Thoracic aorta (tissue), 2 donors: ENCODE data around the gene TAF12. TPM values are rescaled to one million over a fixed set of nuclear protein-coding genes. Genes with fewer than 3 reads are reported as not detected.
"Not testable (repeated sequence)": the region's sequence is repeated elsewhere in the genome, so short reads cannot be mapped to it uniquely, and the experiment has no call there.

Experiments used
- ATAC-seq: fragments of 150-250 bp; one replicate; pipeline ENCODE4 v1.8.0; 2017; ENCODE audit warnings: low read depth; ENCODE audit not compliant: insufficient number of reproducible peaks, low FRiP score
- DNase-seq: peaks from one replicate; pipeline ENCODE4 v3.0.0-alpha.2; 2020; ENCODE audit warnings: low spot score
- H3K27ac ChIP-seq, 2 donors: fragments of 200-600 bp; sonication (generic); 1 replicate in 1 of 2; 2 replicates in 1 of 2; pipeline ENCODE4 v1.5.1; 2016; ENCODE audit warnings: mild to moderate bottlenecking in 2 of 2, moderate library complexity in 2 of 2
- H3K27me3 ChIP-seq: fragments of 200-600 bp; sonication (generic); replicated peaks from 2 replicates; pipeline ENCODE4 v1.6.0; 2016; ENCODE audit warnings: mild to moderate bottlenecking; ENCODE audit not compliant: insufficient read depth
- H3K36me3 ChIP-seq: fragments of 200-600 bp; sonication (generic); one replicate; pipeline ENCODE4 v1.5.1; 2016
- H3K4me1 ChIP-seq, 2 donors: fragments of 200-600 bp; sonication (generic); 1 replicate in 1 of 2; 2 replicates in 1 of 2; pipeline versions ENCODE4 v1.5.1 to v1.6.0; 2016; ENCODE audit warnings: low read depth in 2 of 2, mild to moderate bottlenecking in 1 of 2; ENCODE audit not compliant: control insufficient read depth in 1 of 2
- H3K4me3 ChIP-seq: fragments of 200-600 bp; sonication (generic); 2 replicates; pipeline ENCODE4 v1.5.1; 2016; ENCODE audit warnings: mild to moderate bottlenecking
- H3K9me3 ChIP-seq: fragments of 200-600 bp; sonication (generic); 2 replicates; pipeline ENCODE4 v1.5.1; 2016
- CTCF ChIP-seq: fragments of 200-600 bp; sonication (generic); IDR thresholded peaks from one replicate; pipeline ENCODE4 v1.5.1; 2019; ENCODE audit warnings: antibody characterized with exemption
- total RNA-seq, 2 donors: library from RNA; depleted of rRNA; stranded (reverse); fragments of >200 nt; gene quantifications; one replicate each; pipeline versions ENCODE4 v1.1.0 to v1.2.3, GENCODE V29; 2016

The TAF12 gene
- total RNA-seq, 2 donors from 2014 or later = 11.7 to 17.2 TPM

GRCh38 chr1:28606771-28607170 lies 36.1 kb downstream of the TAF12 start:
- H3K9me3 ChIP-seq = no peaks in the 10 kb centered on the region
- peaks cover 47% of the 10 kb centered on the region for H3K36me3 ChIP-seq
- H3K27me3 ChIP-seq = no peaks in the 10 kb centered on the region
- TF ChIP-seq CTCF = no peak
- H3K4me1 ChIP-seq = peaks cover 3 to 8% of the 10 kb centered on the region in 2 donors
- no peak for ATAC-seq
- DNase-seq = no peak
- no peak overlapping the region for H3K4me3 ChIP-seq
- H3K27ac ChIP-seq = no peak overlapping the region

- Histone ChIP-seq H3K4me1 (peaks cover 3 to 15% of the 10 kb centered on the region in 2 donors), H3K27ac (no peak overlapping the region), H3K36me3 (peaks cover 41% of the 10 kb centered on the region), H3K4me3 (no peak overlapping the region), H3K27me3 (no peaks in the 10 kb centered on the region), H3K9me3 (no peaks in the 10 kb centered on the region)
- TF ChIP-seq CTCF = no peak
- DNase-seq = no peak
- no peak for ATAC-seq
Measured at GRCh38 chr1:28604962-28605361, 37.9 kb downstream of the TAF12 start.

DNA sequence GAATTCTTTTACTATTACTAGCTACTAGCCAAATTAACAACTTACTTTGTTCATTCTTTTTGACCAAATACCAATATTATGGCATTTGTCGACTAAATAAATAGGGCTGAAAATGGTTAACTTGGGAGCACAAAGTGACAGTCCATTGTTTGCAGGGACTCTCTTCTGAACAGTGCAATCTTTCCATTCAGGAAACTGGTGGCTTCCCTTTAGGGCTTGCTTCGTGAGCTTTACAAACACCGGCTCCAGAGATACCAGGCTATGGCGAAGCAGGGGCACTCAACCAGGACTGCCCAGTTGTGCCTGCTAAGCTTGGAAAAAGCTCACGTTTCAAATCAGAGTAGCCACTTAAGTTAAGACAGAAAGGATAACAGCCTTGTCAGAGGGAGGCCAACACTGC lies 38.5 kb downstream of the TAF12 start:
- Histone ChIP-seq H3K36me3 (peaks cover 41% of the 10 kb centered on the region), H3K4me1 (peaks cover 3 to 15% of the 10 kb centered on the region in 2 donors), H3K27me3 (no peaks in the 10 kb centered on the region), H3K27ac (no peak overlapping the region), H3K9me3 (no peaks in the 10 kb centered on the region), H3K4me3 (no peak overlapping the region)
- DNase-seq (no peak), ATAC-seq (no peak)
- TF ChIP-seq CTCF = no peak

DNA sequence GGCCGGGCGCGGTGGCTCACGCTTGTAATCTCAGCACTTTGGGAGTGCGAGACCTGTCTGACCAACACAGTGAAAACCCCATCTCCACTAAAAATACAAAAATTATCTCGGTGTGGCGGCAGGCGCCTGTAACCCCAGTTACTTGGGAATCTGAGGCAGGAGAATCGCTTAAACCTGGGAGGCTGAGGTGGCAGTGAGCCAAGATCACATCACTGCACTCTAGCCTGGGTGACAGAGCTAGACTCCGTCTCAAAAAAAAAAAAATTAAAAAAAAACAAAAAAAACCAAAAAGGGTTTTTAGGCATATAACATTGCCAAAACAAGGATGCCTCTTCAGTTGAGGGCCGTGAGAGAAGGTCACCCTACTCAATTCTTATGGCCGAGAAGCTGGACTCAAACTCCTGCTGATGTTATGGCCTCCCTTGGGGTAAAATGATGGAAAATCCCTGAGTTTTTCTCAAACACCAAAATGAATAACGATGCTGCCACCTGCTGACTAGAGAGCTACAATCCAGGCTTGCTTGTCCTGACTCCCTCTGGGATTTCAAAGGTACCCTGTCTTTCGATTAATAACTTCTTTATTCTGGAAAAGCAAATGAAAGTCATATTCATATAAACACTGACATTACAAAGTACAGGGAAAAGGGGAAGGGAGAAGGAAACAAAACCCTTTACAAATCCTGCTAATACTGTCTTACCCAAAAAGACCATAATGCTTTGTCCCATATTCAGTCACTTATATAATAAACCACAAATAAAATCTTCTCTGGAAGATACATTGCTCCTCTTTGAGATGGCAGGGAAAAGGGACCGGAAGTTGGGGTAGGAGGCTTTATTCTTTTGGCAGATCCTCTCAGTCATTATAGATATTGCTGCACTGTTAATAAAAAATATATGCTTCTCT lies 40.1 kb downstream of the TAF12 start:
- peak; percentile 54 for TF ChIP-seq CTCF
- peak overlapping the region; percentile 10 to 48 for H3K27ac ChIP-seq

GRCh38 chr1:28601696-28602095 lies 41.2 kb downstream of the TAF12 start:
- no peak for TF ChIP-seq CTCF
- Histone ChIP-seq H3K4me1 (peaks cover 3 to 15% of the 10 kb centered on the region in 2 donors), H3K9me3 (no peaks in the 10 kb centered on the region), H3K36me3 (peaks cover 27% of the 10 kb centered on the region), H3K27ac (peak overlapping the region; percentile 10 to 48), H3K27me3 (no peaks in the 10 kb centered on the region), H3K4me3 (no peak overlapping the region)
- ATAC-seq = peak; percentile 24
- DNase-seq = no peak

More for the DNA sequence above, 40.1 kb downstream of the TAF12 start:
- peaks cover 37% of the 10 kb centered on the region for H3K36me3 ChIP-seq
- no peaks in the 10 kb centered on the region for H3K27me3 ChIP-seq
- no peak overlapping the region for H3K4me3 ChIP-seq
- H3K9me3 ChIP-seq = no peaks in the 10 kb centered on the region
- H3K4me1 ChIP-seq = peaks cover 3 to 15% of the 10 kb centered on the region in 2 donors
- peak; percentile 56 for ATAC-seq
- no peak for DNase-seq

- not testable (repeated sequence) for H3K9me3 ChIP-seq, H3K27ac ChIP-seq, ATAC-seq, H3K36me3 ChIP-seq, DNase-seq, H3K27me3 ChIP-seq, H3K4me3 ChIP-seq
- H3K4me1 ChIP-seq = peaks cover 0 to 16% of the 10 kb centered on the region in 2 donors
Measured at GRCh38 chr1:28596276-28596675, 46.6 kb downstream of the TAF12 start.
